ENCODE results near the gene CDC42EP5. TPM values are rescaled to one million over a fixed set of nuclear protein-coding genes. Genes with fewer than 3 reads are reported as not detected.

Gene CDC42EP5
- total RNA-seq, 2 experiments from 2014 or later = 0.45 to 0.83 TPM

DNA sequence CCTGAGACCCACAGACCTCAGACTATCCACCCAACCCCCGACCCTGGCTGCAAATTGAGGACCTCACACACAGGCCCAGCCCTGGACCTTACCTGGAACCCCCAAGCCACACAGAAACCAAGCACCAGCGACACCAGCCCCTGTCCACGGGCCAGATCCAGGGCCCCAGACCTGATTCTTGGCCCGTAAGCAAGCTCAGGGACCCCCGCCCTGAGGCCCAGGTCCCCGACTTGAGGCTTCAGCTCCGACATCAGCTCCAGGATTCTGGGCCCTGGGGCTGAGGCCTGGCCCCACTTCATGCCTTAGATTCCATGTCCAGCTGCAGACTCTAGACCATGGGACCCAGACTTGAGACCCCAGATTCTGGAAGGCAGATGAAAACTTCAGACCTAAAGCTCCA lies 51.6 kb downstream of the CDC42EP5 start:
- H3K9me3 Mint-ChIP-seq = no peaks in the 10 kb centered on the region
- no peak for ATAC-seq
- intact Hi-C loops (cut with micrococcal nuclease) = no loop called here
- H3K36me3 Mint-ChIP-seq (ENCODE audit: low read depth) = no peaks in the 10 kb centered on the region
- H3K4me1 Mint-ChIP-seq (ENCODE audit: low read depth) = peaks cover 15% of the 10 kb centered on the region
- TF ChIP-seq, protein P1, sequence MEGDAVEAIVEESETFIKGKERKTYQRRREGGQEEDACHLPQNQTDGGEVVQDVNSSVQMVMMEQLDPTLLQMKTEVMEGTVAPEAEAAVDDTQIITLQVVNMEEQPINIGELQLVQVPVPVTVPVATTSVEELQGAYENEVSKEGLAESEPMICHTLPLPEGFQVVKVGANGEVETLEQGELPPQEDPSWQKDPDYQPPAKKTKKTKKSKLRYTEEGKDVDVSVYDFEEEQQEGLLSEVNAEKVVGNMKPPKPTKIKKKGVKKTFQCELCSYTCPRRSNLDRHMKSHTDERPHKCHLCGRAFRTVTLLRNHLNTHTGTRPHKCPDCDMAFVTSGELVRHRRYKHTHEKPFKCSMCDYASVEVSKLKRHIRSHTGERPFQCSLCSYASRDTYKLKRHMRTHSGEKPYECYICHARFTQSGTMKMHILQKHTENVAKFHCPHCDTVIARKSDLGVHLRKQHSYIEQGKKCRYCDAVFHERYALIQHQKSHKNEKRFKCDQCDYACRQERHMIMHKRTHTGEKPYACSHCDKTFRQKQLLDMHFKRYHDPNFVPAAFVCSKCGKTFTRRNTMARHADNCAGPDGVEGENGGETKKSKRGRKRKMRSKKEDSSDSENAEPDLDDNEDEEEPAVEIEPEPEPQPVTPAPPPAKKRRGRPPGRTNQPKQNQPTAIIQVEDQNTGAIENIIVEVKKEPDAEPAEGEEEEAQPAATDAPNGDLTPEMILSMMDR (IDR thresholded peaks at IDR 0.05) = no peak
- peaks cover 43% of the 10 kb centered on the region for H3K27me3 Mint-ChIP-seq
- no peak overlapping the region for H3K4me3 Mint-ChIP-seq
- H3K27ac Mint-ChIP-seq = no peak overlapping the region
- ChIA-PET CTCF (interaction anchor here (2.6 kb wide), 1 partner anchor 31 kb away, joined by 8 read pairs; no protein-coding TSS in a partner anchor), POLR2A (interaction anchor here (1.5 kb wide), 1 partner anchor 15 kb away, joined by 3 read pairs; no protein-coding TSS in a partner anchor)
- no peak for DNase-seq

DNA sequence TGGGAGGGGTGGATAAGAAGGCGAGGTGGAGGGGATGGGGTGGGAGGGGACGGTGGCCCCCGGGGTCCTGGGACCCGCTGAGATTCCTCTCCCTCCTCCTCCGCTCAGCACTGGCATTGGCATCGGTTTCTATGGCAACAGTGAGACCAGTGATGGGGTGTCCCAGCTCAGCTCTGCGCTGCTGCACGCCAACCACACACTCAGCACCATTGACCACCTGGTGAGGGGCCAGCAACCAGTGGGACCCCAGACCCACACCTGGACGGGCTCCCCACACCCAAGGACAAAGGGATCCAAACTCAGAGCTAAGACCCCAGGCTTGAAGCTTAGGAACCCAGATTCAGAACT lies 52.0 kb downstream of the CDC42EP5 start:
- Mint-ChIP-seq H3K27me3 (peaks cover 42% of the 10 kb centered on the region), H3K36me3 (ENCODE audit: low read depth) (no peaks in the 10 kb centered on the region), H3K4me1 (ENCODE audit: low read depth) (peaks cover 15% of the 10 kb centered on the region), H3K9me3 (no peaks in the 10 kb centered on the region), H3K4me3 (no peak overlapping the region), H3K27ac (no peak overlapping the region)
- DNase-seq (no peak), ATAC-seq (no peak)
- TF ChIP-seq, protein P1 (IDR thresholded peaks at IDR 0.05) = no peak
- CTCF ChIA-PET = interaction anchor here (2.6 kb wide), 1 partner anchor 30 kb away, joined by 8 read pairs; no protein-coding TSS in a partner anchor
- intact Hi-C loops (cut with micrococcal nuclease) = no loop called here
- POLR2A ChIA-PET = interaction anchor here (1.5 kb wide), 1 partner anchor 15 kb away, joined by 3 read pairs; no protein-coding TSS in a partner anchor

DNA sequence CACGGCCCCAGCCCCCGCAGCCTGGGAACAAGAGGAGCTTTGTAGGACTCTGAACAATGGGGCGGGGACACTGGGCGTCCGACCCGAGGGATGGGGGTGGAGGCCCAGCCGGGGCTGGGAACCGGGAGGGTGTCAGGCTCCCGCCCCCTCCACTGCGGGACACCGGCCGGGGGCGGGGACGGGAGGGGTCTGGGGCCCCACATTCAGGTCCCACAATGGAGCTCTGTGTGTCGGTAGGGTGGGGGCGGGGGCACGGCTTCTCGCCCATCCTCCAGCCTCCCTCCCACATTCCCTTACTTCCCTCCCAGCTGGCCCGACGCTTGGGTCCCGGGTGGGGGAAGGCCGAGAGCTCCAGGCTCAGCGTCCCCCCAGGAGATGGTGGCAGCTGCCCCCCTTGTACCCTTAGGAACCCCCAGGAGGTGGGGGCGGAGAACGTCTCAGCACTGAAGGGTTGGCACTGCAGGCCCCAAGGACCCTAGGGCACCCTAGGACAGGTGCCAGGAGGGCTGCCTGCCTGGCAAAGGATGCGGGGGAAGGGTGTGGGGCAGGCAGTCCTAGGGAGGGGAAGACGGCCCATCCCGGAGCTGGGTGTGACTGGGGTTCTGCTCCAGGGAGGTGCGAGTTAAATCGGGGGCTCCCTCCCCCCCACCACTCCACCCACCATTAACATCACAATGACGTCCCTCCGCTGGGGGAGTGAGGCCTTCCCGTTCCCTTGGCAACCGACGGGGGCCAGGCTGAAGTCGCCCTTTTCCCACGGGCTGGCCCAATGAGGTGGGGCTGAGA lies 52.5 kb downstream of the CDC42EP5 start:
- ChIA-PET POLR2A (interaction anchor here (1.5 kb wide), 1 partner anchor 16 kb away, joined by 3 read pairs; no protein-coding TSS in a partner anchor), CTCF (interaction anchor here (2.6 kb wide), 1 partner anchor 30 kb away, joined by 8 read pairs; no protein-coding TSS in a partner anchor)
- Mint-ChIP-seq H3K36me3 (ENCODE audit: low read depth) (no peaks in the 10 kb centered on the region), H3K4me3 (no peak overlapping the region), H3K27ac (no peak overlapping the region), H3K27me3 (peaks cover 39% of the 10 kb centered on the region), H3K9me3 (no peaks in the 10 kb centered on the region), H3K4me1 (ENCODE audit: low read depth) (peaks cover 15% of the 10 kb centered on the region)
- TF ChIP-seq, protein P1 (IDR thresholded peaks at IDR 0.05) = no peak
- intact Hi-C loops (cut with micrococcal nuclease) = no loop called here
- DNase-seq (no peak), ATAC-seq (no peak)

DNA sequence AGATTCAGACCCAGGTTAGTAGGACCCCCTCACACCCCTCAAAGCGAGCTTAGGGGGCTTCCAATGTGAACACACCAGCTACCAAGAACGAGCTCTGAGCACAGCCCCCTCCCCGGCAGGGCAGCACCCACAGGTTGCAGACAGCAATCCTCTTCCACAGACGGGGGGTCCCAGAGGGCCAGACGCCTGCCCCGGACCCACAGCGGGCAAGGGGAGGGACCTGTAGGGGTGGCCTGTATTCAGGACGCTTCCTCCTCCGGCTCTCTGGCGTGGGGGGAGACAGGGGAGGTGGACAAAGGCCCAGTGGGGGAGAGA lies 53.1 kb downstream of the CDC42EP5 start:
- Mint-ChIP-seq H3K4me3 (no peak overlapping the region), H3K9me3 (no peaks in the 10 kb centered on the region), H3K36me3 (ENCODE audit: low read depth) (no peaks in the 10 kb centered on the region), H3K27ac (no peak overlapping the region), H3K27me3 (peaks cover 34% of the 10 kb centered on the region), H3K4me1 (ENCODE audit: low read depth) (peaks cover 15% of the 10 kb centered on the region)
- POLR2A ChIA-PET = no interaction called here
- CTCF ChIA-PET = interaction anchor here (2.6 kb wide), 1 partner anchor 29 kb away, joined by 8 read pairs; no protein-coding TSS in a partner anchor
- no peak for ATAC-seq
- TF ChIP-seq, protein P1 (IDR thresholded peaks at IDR 0.05) = no peak
- DNase-seq = no peak
- intact Hi-C loops (cut with micrococcal nuclease) = no loop called here
